Measurements from ENCODE around the gene PDGFB.

GRCh38 chr22:39219071-39220039 is 25.4 kb downstream of the PDGFB start:
- TF ChIP-seq CTCF (IDR thresholded peaks at IDR 0.05 in 2 of 3, conservative IDR thresholded peaks at IDR 0.05 in 1 of 3; ENCODE audit: borderline replicate concordance in 1 of 3, insufficient read depth in 1 of 3, low read depth in 2 of 3, low read length in 2 of 3), result no peak
- TF ChIP-seq POLR2AphosphoS5 (IDR thresholded peaks at IDR 0.05; ENCODE audit: low read depth, low read length), result no peak
- no peak for TF ChIP-seq SP1 (IDR thresholded peaks at IDR 0.05; ENCODE audit: low read depth)
- no peak for TF ChIP-seq POLR2A (IDR thresholded peaks at IDR 0.05; ENCODE audit: borderline replicate concordance, extremely low read depth, insufficient read depth, insufficient read length)
- TF ChIP-seq SIN3A (IDR thresholded peaks at IDR 0.05; ENCODE audit: low read depth), result no peak
- TF ChIP-seq ZNF274 (IDR thresholded peaks at IDR 0.05; ENCODE audit: low read depth, low read length), result no peak
- no peak for TF ChIP-seq MAX (IDR thresholded peaks at IDR 0.05)
- no peak for TF ChIP-seq JUND (IDR thresholded peaks at IDR 0.05)
- TF ChIP-seq TCF7L2 (IDR thresholded peaks at IDR 0.05; ENCODE audit: borderline replicate concordance, extremely low read depth, insufficient read depth, insufficient read length), result no peak

All from HCT116 (cell line).